Thyroid gland (tissue), 4 donors: ENCODE data around the gene MRPS7.

Source experiments
- CTCF ChIP-seq, 6 experiments: fragments of 200-600 bp in 3 of 6; fragments of 450-650 bp in 3 of 6; sonication (generic) in 3 of 6; IDR thresholded peaks; one replicate each; pipeline ENCODE4 v1.5.1; 2016 to 2019; ENCODE audit warnings: antibody characterized with exemption in 6 of 6, mild to moderate bottlenecking in 2 of 6, inconsistent platforms in 1 of 6, moderate library complexity in 1 of 6
- POLR2A ChIP-seq, 2 donors: fragments of 450-650 bp; IDR thresholded peaks; one replicate each; pipeline ENCODE4 v1.6.1; 2017; ENCODE audit warnings: antibody characterized with exemption in 2 of 2, mild to moderate bottlenecking in 2 of 2, moderate library complexity in 1 of 2

GRCh38 chr17:75250009-75250471 is 11.6 kb upstream of the MRPS7 start:
- TF ChIP-seq CTCF (IDR thresholded peaks at IDR 0.05): no peak
- TF ChIP-seq POLR2A (IDR thresholded peaks at IDR 0.05): no peak
